ENCODE data around the gene NSD1. TPM values are rescaled to one million over a fixed set of nuclear protein-coding genes. Genes with fewer than 3 reads are reported as not detected.

The NSD1 gene
- total RNA-seq, 2 experiments from 2014 or later, result 50.2 to 51.7 TPM

DNA sequence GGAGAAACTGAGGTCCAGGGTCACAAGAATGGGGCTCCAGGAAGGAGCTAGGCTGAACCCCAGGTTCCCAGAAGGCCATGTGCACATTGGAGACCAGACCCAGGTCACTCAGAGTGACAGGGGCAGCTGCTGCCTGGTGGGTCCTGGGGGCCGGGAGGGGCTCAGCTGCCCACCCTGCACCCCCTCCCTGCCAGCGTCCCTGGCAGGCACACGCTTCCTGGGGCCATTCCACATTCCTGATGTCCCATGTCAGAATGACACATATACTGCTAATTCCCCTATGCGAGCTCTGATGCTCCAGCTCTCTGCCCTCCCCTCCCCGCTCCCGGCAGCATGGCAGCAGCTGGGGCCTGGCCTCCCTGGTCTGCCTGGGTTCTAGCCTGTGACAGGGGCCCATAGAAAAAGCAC lies 32.9 kb upstream of the NSD1 start:
- Mint-ChIP-seq H3K27ac (no peak overlapping the region), H3K9me3 (no peaks in the 10 kb centered on the region), H3K36me3 (ENCODE audit: low read depth) (no peaks in the 10 kb centered on the region), H3K27me3 (ENCODE audit: low read depth) (no peaks in the 10 kb centered on the region), H3K4me1 (ENCODE audit: low read depth) (no peaks in the 10 kb centered on the region), H3K4me3 (no peak overlapping the region)
- CTCF ChIA-PET, result interaction anchor here (1.2 to 2.6 kb wide), 2 partner anchors 11 to 13 kb away, joined by 3 to 10 read pairs; no protein-coding TSS in a partner anchor
- intact Hi-C loops (cut with micrococcal nuclease), result no loop called here
- no peak for DNase-seq

DNA sequence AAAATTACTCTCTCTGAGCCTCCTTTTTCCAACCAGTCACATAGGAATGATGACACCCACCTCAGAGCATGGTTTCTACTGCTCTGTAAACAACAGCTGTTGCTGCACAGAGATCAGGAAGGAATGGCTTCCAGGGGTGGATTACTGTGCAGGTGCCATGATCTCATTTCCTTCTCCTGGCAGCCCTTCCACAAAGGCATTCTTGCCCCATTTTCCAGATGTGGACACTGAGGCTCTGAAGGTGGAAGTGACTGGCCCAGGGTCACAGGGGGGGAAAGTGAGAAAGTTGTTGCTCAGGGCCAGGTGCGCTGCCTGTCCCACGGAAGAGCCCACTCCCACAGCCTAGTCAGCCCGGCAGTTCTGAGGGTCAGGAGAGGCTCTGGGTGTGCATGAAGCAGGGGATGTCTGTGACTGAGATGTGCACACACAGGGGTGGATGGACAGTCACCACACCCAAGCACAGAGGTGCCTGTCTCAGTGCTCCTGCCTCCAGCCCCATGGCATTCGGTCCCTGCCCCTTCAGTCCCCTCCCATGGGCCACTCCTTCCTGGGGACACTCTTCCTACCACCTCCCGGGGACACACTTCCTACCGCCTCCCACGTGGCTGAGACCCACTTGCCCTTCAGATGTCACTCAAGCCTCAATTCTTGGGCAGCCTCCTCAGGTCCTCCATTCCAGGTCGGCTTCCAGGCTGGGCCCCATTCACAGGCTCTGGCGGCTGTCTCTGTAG lies 29.9 kb upstream of the NSD1 start:
- intact Hi-C loops (cut with micrococcal nuclease), result no loop called here
- CTCF ChIA-PET, result interaction anchor here (1.2 kb wide), 1 partner anchor 33 kb away, joined by 4 read pairs; no protein-coding TSS in a partner anchor
- H3K4me3 Mint-ChIP-seq, result no peak overlapping the region
- H3K36me3 Mint-ChIP-seq (ENCODE audit: low read depth), result no peaks in the 10 kb centered on the region
- H3K27me3 Mint-ChIP-seq (ENCODE audit: low read depth), result no peaks in the 10 kb centered on the region
- H3K4me1 Mint-ChIP-seq (ENCODE audit: low read depth), result no peaks in the 10 kb centered on the region
- H3K27ac Mint-ChIP-seq, result no peak overlapping the region
- no peaks in the 10 kb centered on the region for H3K9me3 Mint-ChIP-seq
- no peak for DNase-seq

DNA sequence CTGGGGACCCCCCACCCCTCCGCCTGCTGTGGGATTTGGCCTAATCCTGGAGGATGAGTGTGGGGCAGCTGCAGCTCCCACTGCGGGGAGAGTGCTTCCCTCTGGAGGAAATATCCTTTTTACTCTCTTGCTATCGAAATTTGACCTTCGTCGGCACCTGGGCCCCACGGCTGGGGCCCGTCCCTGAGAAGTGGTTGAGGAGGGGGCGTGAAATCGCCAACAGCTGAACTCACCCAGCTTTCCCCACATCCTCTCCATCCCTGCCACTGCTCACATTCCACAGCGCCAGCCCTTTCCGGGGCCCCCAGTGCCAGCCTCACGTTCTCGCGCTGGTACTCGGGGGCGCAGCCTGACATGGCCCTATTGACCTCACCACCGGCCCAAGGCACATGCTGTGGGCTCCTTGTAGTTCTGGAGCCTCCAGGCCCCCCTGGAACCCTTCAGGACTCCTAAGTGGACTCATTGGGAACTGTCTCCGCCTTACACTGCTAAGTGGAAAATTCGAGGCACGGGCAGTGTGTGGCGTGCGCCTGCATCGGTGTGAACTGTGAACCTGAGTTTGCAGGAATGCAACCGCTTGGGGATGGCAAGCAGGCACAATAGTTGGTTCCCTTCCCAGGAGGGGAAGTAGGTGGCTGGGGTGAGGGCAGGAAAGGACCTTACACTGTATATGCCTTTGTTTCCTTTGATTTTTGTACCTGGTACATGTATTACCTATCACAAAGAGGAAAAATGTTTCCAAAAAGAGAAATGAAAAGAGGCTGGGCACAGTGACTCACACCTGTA lies 27.7 kb upstream of the NSD1 start:
- Mint-ChIP-seq H3K36me3 (ENCODE audit: low read depth) (no peaks in the 10 kb centered on the region), H3K4me3 (no peak overlapping the region), H3K27ac (no peak overlapping the region), H3K9me3 (no peaks in the 10 kb centered on the region), H3K4me1 (ENCODE audit: low read depth) (no peaks in the 10 kb centered on the region), H3K27me3 (ENCODE audit: low read depth) (no peaks in the 10 kb centered on the region)
- intact Hi-C loops (cut with micrococcal nuclease), result no loop called here
- CTCF ChIA-PET, result interaction anchor here (0.5 kb wide), 1 partner anchor 69 kb away, joined by 3 read pairs; no protein-coding TSS in a partner anchor
- DNase-seq, result no peak

DNA sequence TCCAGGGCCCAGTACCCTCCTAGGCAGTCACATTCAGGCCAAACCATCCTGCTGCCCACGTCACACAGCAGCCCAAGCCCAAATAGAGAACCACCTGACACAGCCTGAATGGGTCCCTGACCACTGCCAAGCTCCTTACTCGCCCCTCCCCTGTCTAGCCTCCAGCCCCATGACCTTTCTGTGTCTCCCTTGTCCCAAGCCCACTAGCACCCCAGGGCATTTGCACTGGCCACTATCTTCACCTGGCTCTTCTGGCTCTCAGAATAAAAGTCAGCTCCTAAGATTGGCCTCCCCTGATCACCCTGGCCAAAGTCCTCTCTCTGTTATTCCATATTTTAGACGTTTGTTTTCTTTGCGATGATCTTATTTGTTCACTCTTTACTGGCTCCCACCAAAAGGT lies 26.4 kb upstream of the NSD1 start:
- CTCF ChIA-PET, result interaction anchor here (0.6 to 1.4 kb wide), 3 partner anchors 22 to 348 kb away, joined by 3 to 7 read pairs (median 4); no protein-coding TSS in a partner anchor
- Mint-ChIP-seq H3K27ac (no peak overlapping the region), H3K9me3 (no peaks in the 10 kb centered on the region), H3K36me3 (ENCODE audit: low read depth) (no peaks in the 10 kb centered on the region), H3K4me1 (ENCODE audit: low read depth) (peaks cover 3% of the 10 kb centered on the region), H3K4me3 (no peak overlapping the region), H3K27me3 (ENCODE audit: low read depth) (no peaks in the 10 kb centered on the region)
- no peak for DNase-seq
- intact Hi-C loops (cut with micrococcal nuclease), result no loop called here

- no peak for DNase-seq
- Mint-ChIP-seq H3K4me3 (no peak overlapping the region), H3K27ac (no peak overlapping the region), H3K27me3 (ENCODE audit: low read depth) (no peaks in the 10 kb centered on the region), H3K9me3 (no peaks in the 10 kb centered on the region), H3K4me1 (ENCODE audit: low read depth) (peaks cover 7% of the 10 kb centered on the region), H3K36me3 (ENCODE audit: low read depth) (no peaks in the 10 kb centered on the region)
- CTCF ChIA-PET, result interaction anchor here (0.6 to 6.6 kb wide), 8 partner anchors 20 to 449 kb away, joined by 3 to 85 read pairs (median 4); partner anchors contain the start of gene FGFR4
- intact Hi-C loops (cut with micrococcal nuclease), result loop anchor here (5.0 kb wide), 1 partner anchor 298 kb away; the partner anchor contains the start of gene UNC5A
These were observed 23.8 kb upstream of the NSD1 start for GRCh38 chr5:177109810-177110209.

DNA sequence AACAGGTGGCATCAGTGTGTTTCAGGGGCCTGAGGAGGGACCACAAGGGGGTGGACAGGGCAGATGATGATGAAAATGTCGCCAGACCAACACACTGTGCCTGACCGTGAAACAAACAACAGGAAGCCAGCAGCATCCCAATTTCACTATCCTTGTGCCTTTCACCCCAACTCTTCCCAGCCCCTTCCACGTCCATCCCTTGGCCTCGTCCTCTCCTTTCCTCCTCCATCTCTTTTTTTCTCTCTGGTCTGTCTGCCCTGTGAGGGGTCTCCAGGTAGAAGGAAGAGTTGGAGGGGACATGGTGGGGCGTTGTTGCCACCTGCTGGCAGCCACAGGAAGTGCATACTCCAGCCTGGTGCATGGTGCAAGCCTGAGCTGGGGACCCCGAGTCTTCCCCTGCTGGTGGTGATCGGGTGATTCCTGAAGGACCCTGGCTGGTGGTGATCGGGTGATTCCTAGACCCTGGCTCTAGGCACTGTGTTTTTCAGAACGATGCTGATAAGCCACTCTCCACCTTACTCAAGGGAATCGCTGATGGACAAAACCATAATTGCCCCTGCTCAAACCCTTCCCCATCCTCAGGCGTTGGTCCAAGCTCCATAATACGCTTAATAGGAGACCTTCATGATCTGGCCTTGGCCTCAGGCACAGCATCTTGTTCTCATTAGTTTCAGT lies 21.7 kb upstream of the NSD1 start:
- Mint-ChIP-seq H3K36me3 (ENCODE audit: low read depth) (no peaks in the 10 kb centered on the region), H3K27ac (no peak overlapping the region), H3K4me3 (no peak overlapping the region), H3K27me3 (ENCODE audit: low read depth) (no peaks in the 10 kb centered on the region), H3K4me1 (ENCODE audit: low read depth) (peaks cover 16% of the 10 kb centered on the region), H3K9me3 (no peaks in the 10 kb centered on the region)
- CTCF ChIA-PET, result interaction anchor here (0.6 to 6.6 kb wide), 19 partner anchors 10 to 451 kb away, joined by 3 to 85 read pairs (median 8); partner anchors contain the start of gene NSD1
- DNase-seq, result peak; percentile 76
- intact Hi-C loops (cut with micrococcal nuclease), result loop anchor here (1.0 to 5.0 kb wide), 3 partner anchors 40 to 454 kb away; partner anchors contain the start of gene UNC5A

DNA sequence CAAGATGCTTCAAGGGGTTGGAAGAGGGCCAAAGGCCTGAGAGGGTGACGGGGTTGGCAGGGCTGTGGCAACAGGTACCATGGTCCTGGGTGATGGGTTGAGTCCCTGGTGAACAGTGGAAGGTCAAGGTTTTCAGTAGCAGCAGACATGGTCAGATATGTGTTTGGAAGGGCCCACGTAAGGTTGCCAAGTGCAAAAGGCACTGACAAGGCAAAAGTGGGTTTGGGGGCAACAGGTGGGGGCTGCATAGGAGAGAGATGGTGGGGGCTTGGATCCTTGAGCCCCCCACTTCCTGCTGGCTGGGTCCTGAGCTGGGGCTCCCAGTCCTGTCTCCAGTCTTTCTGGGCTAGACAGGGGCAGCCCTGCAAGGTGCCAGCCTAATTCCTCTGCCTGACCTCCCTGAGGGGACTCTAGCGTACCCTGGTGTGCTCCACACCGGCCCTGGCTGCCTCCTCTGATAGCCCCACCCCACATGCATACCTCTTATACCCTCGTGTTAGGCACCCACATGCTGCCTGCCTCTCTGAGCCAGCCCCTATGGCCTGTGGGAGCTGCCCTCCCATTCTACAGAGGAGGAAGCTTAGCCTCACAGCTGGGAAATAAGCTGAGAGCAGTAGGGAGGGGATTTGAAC lies 20.9 kb upstream of the NSD1 start:
- intact Hi-C loops (cut with micrococcal nuclease), result loop anchor here (1.0 to 5.0 kb wide), 3 partner anchors 40 to 454 kb away; partner anchors contain the start of gene UNC5A
- H3K36me3 Mint-ChIP-seq (ENCODE audit: low read depth), result no peaks in the 10 kb centered on the region
- no peak overlapping the region for H3K4me3 Mint-ChIP-seq
- H3K27ac Mint-ChIP-seq, result no peak overlapping the region
- CTCF ChIA-PET, result interaction anchor here (0.7 to 6.6 kb wide), 27 partner anchors 9 to 452 kb away, joined by 3 to 85 read pairs (median 6); partner anchors contain the start of genes FGFR4, NSD1, PRELID1 and RAB24
- H3K9me3 Mint-ChIP-seq, result no peaks in the 10 kb centered on the region
- H3K27me3 Mint-ChIP-seq (ENCODE audit: low read depth), result no peaks in the 10 kb centered on the region
- DNase-seq, result no peak
- peaks cover 20% of the 10 kb centered on the region for H3K4me1 Mint-ChIP-seq (ENCODE audit: low read depth)

- peak; percentile 89 for DNase-seq
- Mint-ChIP-seq H3K4me3 (no peak overlapping the region), H3K27ac (no peak overlapping the region), H3K9me3 (no peaks in the 10 kb centered on the region), H3K4me1 (ENCODE audit: low read depth) (peaks cover 20% of the 10 kb centered on the region), H3K36me3 (ENCODE audit: low read depth) (no peaks in the 10 kb centered on the region), H3K27me3 (ENCODE audit: low read depth) (no peaks in the 10 kb centered on the region)
- intact Hi-C loops (cut with micrococcal nuclease), result loop anchor here (1.0 to 5.0 kb wide), 6 partner anchors 20 to 388 kb away; partner anchors contain the start of genes NSD1, PRELID1, RAB24 and UNC5A
- CTCF ChIA-PET, result interaction anchor here (0.5 to 6.6 kb wide), 43 partner anchors 12 to 456 kb away, joined by 3 to 85 read pairs (median 4); partner anchors contain the start of genes FGFR4, NSD1, PRELID1 and RAB24
These were observed 19.8 kb upstream of the NSD1 start for GRCh38 chr5:177113566-177114424.

DNA sequence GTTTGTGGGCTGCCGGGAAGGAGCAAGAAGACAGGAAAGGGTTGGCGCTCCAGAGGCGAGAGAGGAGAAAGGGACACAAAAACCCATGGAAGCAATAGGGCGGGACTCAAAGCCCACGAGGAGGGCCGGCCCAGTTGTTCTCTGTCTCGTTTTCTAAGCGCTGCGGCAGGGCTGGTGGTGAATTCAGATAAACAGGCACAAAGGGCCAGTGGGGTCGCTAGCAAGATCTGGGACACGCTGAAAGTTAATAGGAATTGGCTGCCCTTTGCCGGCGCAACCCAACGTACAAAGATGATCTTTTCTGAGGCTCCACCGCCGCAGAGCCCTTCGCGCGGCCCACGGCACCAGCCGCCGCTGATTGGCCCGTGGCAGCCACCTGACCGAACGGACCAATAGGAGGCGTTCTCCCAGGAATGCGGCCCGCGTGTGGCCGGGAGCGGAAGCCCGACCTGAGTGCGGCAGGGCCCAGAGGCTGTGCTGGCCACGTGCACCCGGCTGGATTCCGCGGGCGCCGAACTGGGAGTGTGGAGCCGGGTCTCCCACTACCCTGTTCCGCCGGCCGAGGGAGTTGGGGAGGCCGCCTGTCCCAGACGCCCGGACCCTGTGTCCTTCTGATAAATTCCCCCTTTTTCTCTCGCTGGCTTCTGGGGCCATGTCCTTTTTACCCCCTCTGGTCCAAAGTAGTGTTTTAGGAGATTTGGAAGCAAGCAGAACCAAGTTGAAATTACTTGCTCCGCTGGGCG lies 16.8 kb upstream of the NSD1 start:
- Mint-ChIP-seq H3K27ac (peak overlapping the region; percentile 63), H3K36me3 (ENCODE audit: low read depth) (no peaks in the 10 kb centered on the region), H3K9me3 (no peaks in the 10 kb centered on the region), H3K27me3 (ENCODE audit: low read depth) (no peaks in the 10 kb centered on the region), H3K4me3 (peak overlapping the region; percentile 63), H3K4me1 (ENCODE audit: low read depth) (peaks cover 19% of the 10 kb centered on the region)
- intact Hi-C loops (cut with micrococcal nuclease), result no loop called here
- DNase-seq, result peak; percentile 89
- CTCF ChIA-PET, result interaction anchor here (0.7 kb wide), 1 partner anchor 68 kb away, joined by 4 read pairs; no protein-coding TSS in a partner anchor

DNA sequence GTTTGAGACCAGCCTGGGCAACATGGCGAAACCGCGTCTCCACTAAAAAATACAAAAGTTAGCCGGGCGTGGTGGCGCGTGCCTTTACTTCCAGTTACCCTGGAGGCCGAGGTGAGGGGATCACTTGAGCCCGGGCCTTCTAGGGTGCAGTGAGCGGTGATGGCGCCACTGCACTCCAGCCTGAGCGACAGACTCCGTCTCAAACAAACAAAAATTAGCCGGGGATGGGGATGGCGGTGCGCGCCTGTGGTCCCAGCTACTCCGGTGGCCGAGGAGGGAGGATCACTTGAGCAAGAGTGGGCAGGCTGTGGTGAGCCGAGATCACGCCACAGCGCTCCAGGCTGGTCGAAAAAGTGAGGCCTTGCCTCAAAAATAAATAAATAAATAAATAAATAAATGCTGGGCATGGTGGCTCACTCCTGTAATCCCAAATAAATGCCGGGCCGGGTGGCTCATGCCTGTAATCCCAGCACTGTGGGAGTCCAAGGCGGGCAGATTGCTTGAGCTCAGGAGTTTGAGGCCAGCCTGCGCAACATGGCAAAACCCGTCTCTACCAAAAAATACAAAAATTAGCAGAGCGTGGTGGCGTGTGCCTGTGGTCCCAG lies 16.0 kb upstream of the NSD1 start:
- H3K27ac Mint-ChIP-seq, result no peak overlapping the region
- H3K27me3 Mint-ChIP-seq (ENCODE audit: low read depth), result no peaks in the 10 kb centered on the region
- no peak for DNase-seq
- no peaks in the 10 kb centered on the region for H3K9me3 Mint-ChIP-seq
- no peaks in the 10 kb centered on the region for H3K36me3 Mint-ChIP-seq (ENCODE audit: low read depth)
- CTCF ChIA-PET, result interaction anchor here (0.7 kb wide), 1 partner anchor 67 kb away, joined by 4 read pairs; no protein-coding TSS in a partner anchor
- intact Hi-C loops (cut with micrococcal nuclease), result no loop called here
- H3K4me1 Mint-ChIP-seq (ENCODE audit: low read depth), result peaks cover 17% of the 10 kb centered on the region
- peak overlapping the region; percentile 57 for H3K4me3 Mint-ChIP-seq
